Measurements from ENCODE around the gene KLHDC8A.

- TF ChIP-seq CTCF (IDR thresholded peaks at IDR 0.05): no peak
- peak in 1 of 2 donors; percentile 8 for TF ChIP-seq POLR2A (IDR thresholded peaks at IDR 0.05)
Measured at GRCh38 chr1:205373022-205373797, 16.5 kb upstream of the KLHDC8A start.
